Islet precursor cell (in vitro differentiated cells): Measurements from ENCODE around the gene ZXDA.
"Not testable (repeated sequence)": the region's sequence is repeated elsewhere in the genome, so short reads cannot be mapped to it uniquely, and the experiment has no call there.

ENCODE experiments used
- DNase-seq: peaks from one replicate; pipeline ENCODE4 v3.0.0-alpha.2; 2018

ZXDA gene

DNA sequence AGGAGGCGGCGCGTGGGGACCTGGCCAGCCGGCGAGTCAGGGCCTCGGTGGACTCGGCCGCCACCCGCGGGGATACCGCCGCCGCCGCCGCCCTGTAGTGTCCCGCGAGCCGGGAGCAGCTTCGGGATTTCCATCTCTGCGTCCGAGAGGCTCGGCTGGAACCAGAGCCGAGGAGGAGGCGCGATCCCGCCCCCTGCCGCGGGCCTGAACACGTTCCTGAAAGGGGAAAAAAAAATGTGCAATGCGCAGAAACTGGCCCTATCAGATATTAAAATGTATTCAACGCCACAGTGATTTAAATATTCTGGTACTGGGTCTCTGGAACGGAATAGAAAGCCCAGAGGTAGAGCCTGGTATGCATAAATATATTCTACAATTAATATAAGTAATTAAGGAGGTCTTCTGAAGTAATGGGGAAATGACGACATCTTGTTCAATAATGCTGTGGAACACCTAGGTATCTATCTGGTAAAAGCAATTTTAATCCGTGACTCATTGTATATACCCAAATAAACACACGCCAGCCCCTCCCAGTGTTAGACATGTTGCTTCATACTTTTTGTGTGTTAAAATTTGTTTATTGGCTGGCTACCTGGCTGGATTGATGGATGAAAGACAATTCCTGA is at the start of gene ZXDA:
ZXDA (minus strand) TSS at position 172 of the 626 bp plus-strand sequence; CDS start at position 134, 38 bp downstream.
- not testable (repeated sequence) for DNase-seq

- DNase-seq, result no peak
These were observed 42.0 kb upstream of the ZXDA start for GRCh38 chrX:57952320-57952678.

GRCh38 chrX:57951666-57952319 is 41.5 kb upstream of the ZXDA start:
- no peak for DNase-seq

- DNase-seq, result no peak
These were observed 23.1 kb upstream of the ZXDA start for GRCh38 chrX:57933321-57933720.

- no peak for DNase-seq
These were observed 22.0 kb upstream of the ZXDA start for GRCh38 chrX:57932266-57932665.

DNA sequence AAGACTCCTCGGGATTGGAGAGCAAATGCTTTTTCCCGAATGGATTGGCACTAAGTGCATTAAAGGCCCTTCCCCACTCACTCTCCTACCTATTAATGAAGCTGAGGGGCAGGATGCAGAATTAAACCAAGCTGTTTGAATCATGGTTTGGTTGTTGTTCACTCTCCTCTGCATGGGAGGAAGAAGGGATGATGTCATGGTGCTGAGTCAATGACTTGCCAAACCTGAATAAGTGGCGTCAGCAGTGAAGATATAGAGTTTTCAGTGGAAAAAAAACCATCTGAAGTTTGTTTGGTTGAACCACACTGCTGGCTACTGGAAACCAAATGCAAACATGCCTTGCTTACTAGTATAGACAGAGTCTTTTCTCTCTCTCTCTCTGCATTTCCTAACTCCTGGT is 19.8 kb upstream of the ZXDA start:
- DNase-seq, result no peak

DNA sequence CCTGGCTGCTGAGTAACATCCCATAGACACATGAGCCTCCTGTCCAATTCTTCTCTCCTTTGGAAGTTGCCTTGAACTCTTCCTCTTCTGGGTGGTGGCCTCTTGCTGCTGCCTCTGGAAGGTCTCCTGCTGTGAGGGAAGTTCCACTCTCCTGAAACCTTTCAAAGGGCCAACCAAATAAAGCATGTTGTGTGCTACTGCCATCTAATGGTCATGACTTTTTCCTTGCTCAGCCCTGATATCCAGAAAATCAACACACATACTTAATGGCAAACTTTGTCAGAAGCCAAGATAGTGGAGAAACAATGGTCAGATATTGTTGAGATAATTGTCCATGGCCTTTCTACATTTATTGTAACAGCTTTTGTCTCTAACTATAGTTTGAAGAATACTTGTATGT is 19.1 kb upstream of the ZXDA start:
- no peak for DNase-seq

DNA sequence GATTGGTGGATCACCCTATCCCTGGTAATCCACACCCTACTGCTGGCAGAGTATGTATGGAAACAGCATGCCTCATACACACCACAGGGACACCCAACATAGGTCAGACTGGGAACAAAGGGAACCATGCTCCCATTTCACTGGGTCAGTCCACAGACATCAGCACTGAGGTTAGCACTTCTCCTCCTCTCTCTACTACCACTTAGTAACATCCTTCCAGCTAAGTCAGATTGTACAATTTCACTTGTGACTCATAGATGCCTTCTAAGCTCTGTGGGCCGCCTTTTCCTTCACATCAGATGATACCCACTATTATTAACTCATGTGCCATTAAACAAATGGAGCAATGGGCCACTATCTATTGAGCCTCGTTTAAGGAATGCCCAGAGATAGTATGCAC is 15.5 kb upstream of the ZXDA start:
- no peak for DNase-seq

DNA sequence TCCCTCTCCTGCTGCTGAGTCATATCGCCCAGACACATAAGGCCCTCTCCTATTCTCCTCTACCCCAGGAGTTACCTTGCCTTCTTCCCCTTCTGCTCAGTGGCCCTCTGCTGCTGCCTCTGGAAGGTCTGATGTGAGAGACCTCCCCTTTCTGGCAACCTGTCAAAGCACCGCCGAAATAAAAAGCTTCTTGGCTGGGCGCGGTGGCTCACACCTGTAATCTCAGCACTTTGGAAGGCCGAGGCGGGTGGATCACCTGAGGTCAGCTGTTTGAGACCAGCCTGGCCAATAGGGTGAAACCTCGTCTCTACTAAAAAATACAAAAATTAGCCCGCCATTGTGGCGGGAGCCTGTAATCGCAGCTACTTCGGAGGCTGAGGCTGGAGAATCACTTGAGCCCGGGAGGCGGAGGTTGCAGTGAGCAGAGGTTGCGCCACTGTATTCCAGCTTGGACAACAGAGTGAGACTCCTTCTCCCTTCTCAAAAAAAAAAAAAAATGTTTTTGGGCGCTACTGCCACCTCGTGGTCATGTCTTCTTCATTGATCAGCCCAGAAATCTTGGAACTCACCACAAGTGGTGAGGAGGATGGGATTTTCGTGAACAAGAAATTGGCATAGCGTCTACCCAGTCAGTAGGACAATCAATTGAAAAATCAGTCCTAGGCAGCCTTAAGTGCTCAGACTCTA is 8.6 kb upstream of the ZXDA start:
- DNase-seq, result no peak

GRCh38 chrX:57915680-57916079 is 5.4 kb upstream of the ZXDA start:
- DNase-seq, result no peak

GRCh38 chrX:57909595-57910286 is 517 bp downstream of the ZXDA start:
- DNase-seq, result not testable (repeated sequence)

DNA sequence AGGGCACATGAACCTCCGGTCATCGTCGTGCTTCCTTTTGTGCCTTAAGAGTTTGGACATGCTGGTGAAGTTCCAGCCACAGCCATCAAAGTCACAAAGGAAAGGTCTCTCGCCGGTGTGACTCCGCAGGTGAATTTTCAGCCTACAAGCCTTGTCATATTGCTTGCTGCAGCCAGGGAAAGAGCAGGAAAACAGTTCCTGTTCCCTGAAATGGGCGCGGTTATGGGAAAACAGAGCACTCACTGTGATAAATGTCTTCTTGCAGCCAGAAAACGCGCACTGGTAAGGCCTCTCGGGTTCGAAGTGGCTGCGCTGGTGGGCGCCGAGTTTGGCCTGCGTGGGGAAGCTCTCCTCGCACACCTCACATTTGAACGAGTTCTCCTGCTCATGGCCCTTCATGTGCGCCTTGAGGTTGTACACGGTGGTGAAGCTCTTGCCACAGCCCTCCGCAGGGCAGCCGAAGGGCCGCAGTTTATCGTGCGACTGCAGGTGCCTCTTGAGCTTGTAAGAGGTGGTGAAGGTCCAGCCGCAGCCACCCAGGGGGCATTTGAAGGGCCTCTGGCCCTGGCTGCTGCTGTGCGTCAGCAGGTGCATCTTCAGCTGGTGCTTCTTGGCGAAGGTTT is 1.2 kb downstream of the ZXDA start:
- DNase-seq, result not testable (repeated sequence)

GRCh38 chrX:57906790-57907189 is 3.5 kb downstream of the ZXDA start:
- DNase-seq, result no peak

DNA sequence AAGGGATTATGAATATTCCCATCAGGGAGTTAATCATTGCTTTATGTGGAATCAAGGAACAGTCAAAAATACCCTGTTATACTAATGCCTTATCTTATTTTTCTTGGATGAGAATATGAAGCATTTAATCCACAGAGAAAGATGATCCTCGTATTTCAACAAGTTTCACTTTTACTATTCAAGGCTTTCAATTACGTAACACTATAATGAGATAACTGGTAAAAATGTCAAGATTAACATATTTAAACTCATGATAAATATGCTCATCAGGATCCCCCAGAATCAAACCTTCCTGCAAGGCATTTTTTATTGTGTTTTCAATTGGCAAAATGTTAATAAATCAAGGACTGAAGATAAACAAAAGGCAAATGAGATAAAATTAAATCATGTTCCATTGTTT is 5.1 kb downstream of the ZXDA start:
- DNase-seq, result no peak

- DNase-seq, result no peak
These were observed 5.9 kb downstream of the ZXDA start for GRCh38 chrX:57904176-57904880.

GRCh38 chrX:57902633-57903032 is 7.6 kb downstream of the ZXDA start:
- no peak for DNase-seq

DNA sequence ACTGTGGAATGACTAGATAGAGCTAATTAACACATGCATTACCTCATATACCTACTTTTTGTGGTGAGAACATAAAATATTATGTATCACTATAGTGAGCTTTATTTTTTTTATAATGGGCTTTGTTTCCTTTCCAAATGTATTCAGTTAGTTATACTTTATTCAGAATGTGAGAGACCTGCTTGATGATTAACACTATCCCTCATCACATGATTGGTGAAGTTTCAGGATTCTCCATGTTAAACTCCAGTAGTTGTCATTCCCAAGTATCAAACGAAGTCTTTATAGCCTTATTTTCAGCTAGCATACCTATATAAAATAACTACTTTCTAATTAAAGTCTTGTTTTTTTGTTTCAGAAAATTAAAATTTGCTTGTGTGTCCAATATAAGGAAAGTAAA is 8.8 kb downstream of the ZXDA start:
- no peak for DNase-seq

GRCh38 chrX:57900975-57901374 is 9.3 kb downstream of the ZXDA start:
- no peak for DNase-seq

DNA sequence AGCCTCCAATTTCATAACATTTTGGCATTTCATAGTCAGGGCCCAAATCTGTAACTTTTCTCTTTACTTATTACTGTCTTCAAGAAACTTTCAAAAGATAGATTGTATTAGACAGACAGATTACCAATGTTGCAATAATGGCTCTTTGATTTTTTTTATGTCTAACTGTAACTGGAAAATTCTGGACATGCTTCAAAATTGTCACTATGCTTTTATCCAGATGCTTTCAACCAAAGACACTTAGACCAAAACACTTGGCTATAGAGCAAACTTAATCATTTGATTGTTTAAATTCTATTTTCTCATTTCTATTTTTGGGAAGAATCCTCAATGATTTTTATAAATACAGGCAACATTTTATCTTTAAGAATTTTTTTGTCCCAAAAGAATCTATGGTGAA is 10.4 kb downstream of the ZXDA start:
- no peak for DNase-seq

- no peak for DNase-seq
These were observed 11.2 kb downstream of the ZXDA start for GRCh38 chrX:57899064-57899463.

DNA sequence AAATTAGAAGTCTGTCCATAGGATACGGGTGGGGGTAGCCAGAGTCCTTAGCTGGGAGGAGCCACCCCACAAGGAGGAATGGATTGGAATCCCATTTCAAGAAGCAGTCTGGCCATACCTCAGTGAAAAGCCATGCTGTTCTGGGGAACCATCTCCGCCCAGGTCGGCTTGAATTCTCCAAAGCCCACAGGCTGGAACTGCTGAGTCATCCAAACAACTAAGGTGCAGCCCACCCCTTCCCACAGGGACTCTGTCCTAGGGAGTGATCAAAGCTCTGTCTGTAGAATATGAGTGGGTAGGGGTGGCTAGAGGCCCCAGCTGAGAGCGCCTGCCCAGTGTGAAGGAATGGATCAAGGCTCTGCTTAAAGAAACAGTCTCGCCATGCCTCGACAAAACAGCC is 38.8 kb downstream of the ZXDA start:
- no peak for DNase-seq
